ENCODE measurements around the gene HS3ST4.

DNA sequence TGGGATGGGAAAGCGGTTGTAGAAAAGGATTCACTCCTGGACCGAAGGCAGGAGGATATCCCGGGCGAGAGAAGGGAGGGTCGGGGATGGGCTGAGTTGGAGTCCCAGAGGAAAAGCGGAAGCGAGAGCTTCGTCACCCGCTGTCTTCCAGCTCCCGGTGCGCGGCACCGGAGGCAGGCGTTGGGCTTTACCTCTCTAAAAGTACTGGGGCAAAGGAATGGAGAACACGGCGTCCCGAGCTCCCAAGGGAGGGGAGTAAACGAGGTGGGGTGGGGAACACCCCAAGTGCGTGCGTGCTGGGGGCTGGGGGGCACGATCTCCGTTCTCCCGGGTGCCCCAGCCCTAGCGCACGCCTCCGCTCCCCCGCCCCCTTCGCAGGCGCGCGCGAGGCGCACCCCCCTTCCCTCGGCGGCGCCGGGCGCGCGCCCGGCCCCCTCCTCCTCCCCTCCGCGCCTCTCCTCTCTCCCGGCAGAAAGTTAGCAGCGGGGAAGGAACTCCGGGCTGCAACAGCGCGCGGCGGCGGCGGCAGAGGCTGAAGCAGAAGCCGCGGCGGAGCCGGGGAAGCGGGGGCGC is at the start of gene HS3ST4:
- TF ChIP-seq CTCF (optimal IDR thresholded peaks at IDR 0.05 in 1 of 3, IDR thresholded peaks at IDR 0.05 in 1 of 3, conservative IDR thresholded peaks at IDR 0.05 in 1 of 3; ENCODE audit: extremely low read depth in 1 of 3, insufficient read depth in 2 of 3, low read length in 3 of 3) (no peak), EZH2 (IDR thresholded peaks at IDR 0.05; ENCODE audit: low read length) (peak; percentile 81)
